ENCODE results near the gene S100A2. TPM values are rescaled to one million over a fixed set of nuclear protein-coding genes. Genes with fewer than 3 reads are reported as not detected.
A peak's percentile ranks its signal among the peaks of the same experiment; 100 is the strongest.

The S100A2 gene
- total and polyA plus RNA-seq, 2 of the 13 experiments (the other 11 are each of a cell fraction or from before 2014, with no cell fraction given): 1.2 TPM

- no peak for TF ChIP-seq KDM5A (IDR thresholded peaks at IDR 0.05; ENCODE audit: borderline replicate concordance, low read length)
- TF ChIP-seq ZBTB14 (CRISPR knock-in tag; IDR thresholded peaks at IDR 0.05): no peak
- no peak for TF ChIP-seq HIC2 (CRISPR knock-in tag; IDR thresholded peaks at IDR 0.05; ENCODE audit: low read depth)
- no peak for TF ChIP-seq KAT2B (IDR thresholded peaks at IDR 0.05; ENCODE audit: borderline replicate concordance, low read depth, low read length)
- TF ChIP-seq NR0B2 (CRISPR knock-in tag; IDR thresholded peaks at IDR 0.05): no peak
- TF ChIP-seq ZNF761 (CRISPR knock-in tag; conservative IDR thresholded peaks at IDR 0.05): no peak
- no peak for TF ChIP-seq MXD4 (CRISPR knock-in tag; IDR thresholded peaks at IDR 0.05)
- TF ChIP-seq GTF2F1 (IDR thresholded peaks at IDR 0.05; ENCODE audit: low read length): no peak
- TF ChIP-seq SIX4 (CRISPR knock-in tag; IDR thresholded peaks at IDR 0.05): no peak
- no peak for TF ChIP-seq ZNF674 (CRISPR knock-in tag; IDR thresholded peaks at IDR 0.05; ENCODE audit: low read depth)
- no peak for TF ChIP-seq BCLAF1 (IDR thresholded peaks at IDR 0.05)
- TF ChIP-seq E2F5 (CRISPR knock-in tag; conservative IDR thresholded peaks at IDR 0.05): no peak
- no peak for TF ChIP-seq ZBTB7A (CRISPR knock-in tag; IDR thresholded peaks at IDR 0.05)
- TF ChIP-seq KLF12 (CRISPR knock-in tag; IDR thresholded peaks at IDR 0.05; ENCODE audit: borderline replicate concordance): 0 out of 2 replicates have a peak, but pooled peaks have one; percentile 37
- TF ChIP-seq ZFYVE20 (CRISPR knock-in tag; IDR thresholded peaks at IDR 0.05; ENCODE audit: borderline replicate concordance, low read depth): no peak
- TF ChIP-seq PPARG (CRISPR knock-in tag; conservative IDR thresholded peaks at IDR 0.05): peak; percentile 46; the same call in 1 of the 2 replicates
- no peak for TF ChIP-seq JDP2 (CRISPR knock-in tag; IDR thresholded peaks at IDR 0.05; ENCODE audit: borderline replicate concordance)
- TF ChIP-seq NFATC3 (CRISPR knock-in tag; IDR thresholded peaks at IDR 0.05): no peak
Observed at GRCh38 chr1:153568367-153569099, 2.9 kb upstream of the S100A2 start (continued).

All from HepG2 (cell line).